Neutrophil (primary cell): ENCODE data around the gene S100A10.

Source experiments
- H3K27ac ChIP-seq: fragments of 200-600 bp; sonication (generic); 2 replicates; pipeline ENCODE4 v1.5.1; 2016; ENCODE audit warnings: mild to moderate bottlenecking, moderate library complexity
- H3K27me3 ChIP-seq: fragments of 200-600 bp; sonication (generic); 2 replicates; pipeline ENCODE4 v1.6.0; 2016; ENCODE audit warnings: mild to moderate bottlenecking
- H3K36me3 ChIP-seq: fragments of 200-600 bp; sonication (generic); 2 replicates; pipeline ENCODE4 v1.5.1; 2017
- H3K4me1 ChIP-seq, 2 experiments: fragments of 200-600 bp in 1 of 2; sonication (generic) in 1 of 2; 1 replicate in 1 of 2; 2 replicates in 1 of 2; pipeline versions ENCODE4 v1.5.1 to v1.6.1; 2013 to 2016; ENCODE audit warnings: low read depth in 1 of 2, low read length in 1 of 2, mild to moderate bottlenecking in 1 of 2, moderate library complexity in 1 of 2; ENCODE audit not compliant: control insufficient read depth in 1 of 2, insufficient read depth in 1 of 2
- H3K4me3 ChIP-seq, 2 experiments: fragments of 200-600 bp in 1 of 2; sonication (generic) in 1 of 2; 1 replicate in 1 of 2; 2 replicates in 1 of 2; pipeline ENCODE4 v1.5.1; 2013 to 2016; ENCODE audit warnings: low read depth in 1 of 2, low read length in 1 of 2, mild to moderate bottlenecking in 1 of 2, moderate library complexity in 1 of 2
- H3K9me3 ChIP-seq: fragments of 200-600 bp; sonication (generic); 2 replicates; pipeline ENCODE4 v1.5.1; 2016
- CTCF ChIP-seq: fragments of 200-600 bp; sonication (generic); IDR thresholded peaks from 2 replicates; pipeline ENCODE4 v1.5.1; 2016; ENCODE audit warnings: antibody characterized with exemption

Gene S100A10

GRCh38 chr1:151967091-151967490 is 26.6 kb downstream of the S100A10 start:
- H3K9me3 ChIP-seq: no peaks in the 10 kb centered on the region
- no peak overlapping the region for H3K4me3 ChIP-seq
- TF ChIP-seq CTCF: no peak
- H3K27ac ChIP-seq: no peak overlapping the region
- peaks cover 33% of the 10 kb centered on the region for H3K27me3 ChIP-seq
- no peaks in the 10 kb centered on the region for H3K4me1 ChIP-seq
- H3K36me3 ChIP-seq: no peaks in the 10 kb centered on the region

GRCh38 chr1:151966061-151966460 is 27.6 kb downstream of the S100A10 start:
- no peaks in the 10 kb centered on the region for H3K4me1 ChIP-seq
- peaks cover 33% of the 10 kb centered on the region for H3K27me3 ChIP-seq
- no peak overlapping the region for H3K27ac ChIP-seq
- no peaks in the 10 kb centered on the region for H3K9me3 ChIP-seq
- no peak for TF ChIP-seq CTCF
- H3K4me3 ChIP-seq: no peak overlapping the region
- H3K36me3 ChIP-seq: no peaks in the 10 kb centered on the region

- peaks cover 26% of the 10 kb centered on the region for H3K27me3 ChIP-seq
- H3K4me3 ChIP-seq: no peak overlapping the region
- H3K9me3 ChIP-seq: no peaks in the 10 kb centered on the region
- no peak for TF ChIP-seq CTCF
- no peaks in the 10 kb centered on the region for H3K4me1 ChIP-seq
- no peaks in the 10 kb centered on the region for H3K36me3 ChIP-seq
- no peak overlapping the region for H3K27ac ChIP-seq
These were observed 29.1 kb downstream of the S100A10 start for GRCh38 chr1:151964510-151964909.

- no peak for TF ChIP-seq CTCF
- H3K4me1 ChIP-seq: peaks cover 6 to 7% of the 10 kb centered on the region in 2 experiments
- no peaks in the 10 kb centered on the region for H3K36me3 ChIP-seq
- H3K27ac ChIP-seq: no peak overlapping the region
- peaks cover 17% of the 10 kb centered on the region for H3K27me3 ChIP-seq
- H3K9me3 ChIP-seq: no peaks in the 10 kb centered on the region
- H3K4me3 ChIP-seq: no peak overlapping the region
These were observed 30.4 kb downstream of the S100A10 start for GRCh38 chr1:151963288-151963687.

GRCh38 chr1:151961833-151962232 is 31.8 kb downstream of the S100A10 start:
- peaks cover 6 to 7% of the 10 kb centered on the region in 2 experiments for H3K4me1 ChIP-seq
- TF ChIP-seq CTCF: no peak
- H3K27me3 ChIP-seq: peaks cover 8% of the 10 kb centered on the region

More at GRCh38 chr1:151961833-151962232, 31.8 kb downstream of the S100A10 start:
- Histone ChIP-seq H3K36me3 (no peaks in the 10 kb centered on the region), H3K4me3 (no peak overlapping the region), H3K27ac (no peak overlapping the region), H3K9me3 (no peaks in the 10 kb centered on the region)
